Measurements from ENCODE around the gene VN1R5.
"Not testable (repeated sequence)": the region's sequence is repeated elsewhere in the genome, so short reads cannot be mapped to it uniquely, and the experiment has no call there.

The VN1R5 gene

GRCh38 chr1:247255772-247256171 is at the start of gene VN1R5:
Gene VN1R5, plus strand, starts transcription at chr1:247256072.
- not testable (repeated sequence) for DNase-seq

GRCh38 chr1:247209396-247209795 is 46.5 kb upstream of the VN1R5 start:
- no peak for DNase-seq

GRCh38 chr1:247210062-247210375 is 45.9 kb upstream of the VN1R5 start:
- no peak for DNase-seq

- peak; percentile 97 for DNase-seq
Measured at GRCh38 chr1:247210376-247211117, 45.3 kb upstream of the VN1R5 start.

- DNase-seq, result no peak
Measured at GRCh38 chr1:247211339-247211738, 44.5 kb upstream of the VN1R5 start.

GRCh38 chr1:247212012-247212411 is 43.9 kb upstream of the VN1R5 start:
- no peak for DNase-seq

GRCh38 chr1:247212627-247213617 is 43.0 kb upstream of the VN1R5 start:
- DNase-seq, result no peak

- DNase-seq, result no peak
Measured at GRCh38 chr1:247216261-247216660, 39.6 kb upstream of the VN1R5 start.

- DNase-seq, result no peak
Measured at GRCh38 chr1:247218121-247218651, 37.7 kb upstream of the VN1R5 start.

- DNase-seq, result not testable (repeated sequence)
Measured at GRCh38 chr1:247220280-247220679, 35.6 kb upstream of the VN1R5 start.

GRCh38 chr1:247222840-247223239 is 33.0 kb upstream of the VN1R5 start:
- DNase-seq, result no peak

- no peak for DNase-seq
Measured at GRCh38 chr1:247224822-247225221, 31.1 kb upstream of the VN1R5 start.

- no peak for DNase-seq
Measured at GRCh38 chr1:247228133-247228532, 27.7 kb upstream of the VN1R5 start.

- no peak for DNase-seq
Measured at GRCh38 chr1:247241691-247242090, 14.2 kb upstream of the VN1R5 start.

- no peak for DNase-seq
Measured at GRCh38 chr1:247243524-247244137, 12.2 kb upstream of the VN1R5 start.

- DNase-seq, result no peak
Measured at GRCh38 chr1:247246325-247247115, 9.4 kb upstream of the VN1R5 start.

GRCh38 chr1:247247568-247247967 is 8.3 kb upstream of the VN1R5 start:
- DNase-seq, result no peak

GRCh38 chr1:247266053-247266452 is 10.2 kb downstream of the VN1R5 start:
- DNase-seq, result no peak

GRCh38 chr1:247268390-247269045 is 12.6 kb downstream of the VN1R5 start:
- no peak for DNase-seq

GRCh38 chr1:247269133-247269532 is 13.3 kb downstream of the VN1R5 start:
- DNase-seq, result no peak

- no peak for DNase-seq
Measured at GRCh38 chr1:247270003-247270402, 14.1 kb downstream of the VN1R5 start.

- DNase-seq, result no peak
Measured at GRCh38 chr1:247273013-247273412, 17.1 kb downstream of the VN1R5 start.
